Myocyte (in vitro differentiated cells): Measurements from ENCODE around the gene TYRP1. TPM values are rescaled to one million over a fixed set of nuclear protein-coding genes. Genes with fewer than 3 reads are reported as not detected.

Experiments used
- DNase-seq: peaks from one replicate; pipeline ENCODE4 v3.0.0-alpha.2; 2012; ENCODE audit warnings: low read depth
- total RNA-seq: library from RNA; depleted of rRNA; stranded (reverse); fragments of >200 nt; gene quantifications from 2 replicates; pipeline ENCODE4 v1.2.3, GENCODE V29; 2014

The TYRP1 gene
- total RNA-seq, 1 donor from 2014 or later, result not detected

DNA sequence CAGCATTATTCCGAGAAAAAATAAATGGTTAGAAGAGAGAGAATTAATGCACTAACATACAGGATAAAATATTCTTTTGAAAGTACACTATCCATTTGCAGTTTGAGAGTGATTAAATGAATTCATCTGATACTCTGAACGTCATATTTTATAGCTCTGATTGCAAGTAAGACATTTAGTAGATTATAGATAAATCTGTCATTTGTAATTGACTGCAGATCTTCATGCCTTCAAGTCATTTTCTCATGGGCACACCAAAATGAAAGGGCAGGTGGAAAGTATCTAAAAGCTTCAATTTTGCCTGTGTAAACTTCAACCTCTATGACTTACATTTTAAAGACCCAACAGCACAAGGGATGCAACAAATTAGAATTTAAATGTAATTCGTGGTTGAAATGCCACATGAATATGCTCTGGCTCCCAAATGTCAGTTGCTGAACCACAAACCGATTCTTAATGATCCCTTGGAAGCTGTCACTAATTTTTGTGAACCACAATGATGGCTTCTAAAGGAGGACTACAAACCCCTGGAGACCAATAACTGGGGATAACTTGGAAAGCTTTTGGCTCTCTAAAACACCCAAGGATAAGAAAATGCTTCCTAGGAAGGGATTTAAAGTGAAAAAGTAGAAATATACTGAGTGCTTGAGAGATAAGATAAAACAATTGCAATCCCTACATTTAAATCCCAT, 3.9 kb downstream of the TYRP1 start:
- no peak for DNase-seq

DNA sequence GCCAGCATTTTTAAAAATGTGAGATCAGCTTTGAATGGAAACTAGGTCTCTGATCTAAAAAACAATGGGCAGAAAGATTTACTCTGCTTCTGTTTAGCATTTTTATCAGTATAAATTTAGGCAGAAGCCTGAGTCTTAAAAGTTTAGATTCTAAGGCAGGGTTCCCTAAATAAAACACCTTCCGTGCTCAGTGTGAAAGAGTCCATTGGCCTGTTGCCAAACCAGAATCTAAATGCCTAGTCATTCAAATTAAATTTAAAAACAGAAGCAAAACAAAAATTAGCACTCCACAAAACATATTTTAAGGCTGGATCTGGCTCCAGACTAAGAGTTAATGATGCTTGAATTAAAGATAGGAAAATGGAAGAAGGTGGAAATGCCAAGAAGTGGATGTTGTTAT, 4.5 kb downstream of the TYRP1 start:
- DNase-seq, result no peak

GRCh38 chr9:12698266-12698665, 5.1 kb downstream of the TYRP1 start:
- DNase-seq, result no peak

DNA sequence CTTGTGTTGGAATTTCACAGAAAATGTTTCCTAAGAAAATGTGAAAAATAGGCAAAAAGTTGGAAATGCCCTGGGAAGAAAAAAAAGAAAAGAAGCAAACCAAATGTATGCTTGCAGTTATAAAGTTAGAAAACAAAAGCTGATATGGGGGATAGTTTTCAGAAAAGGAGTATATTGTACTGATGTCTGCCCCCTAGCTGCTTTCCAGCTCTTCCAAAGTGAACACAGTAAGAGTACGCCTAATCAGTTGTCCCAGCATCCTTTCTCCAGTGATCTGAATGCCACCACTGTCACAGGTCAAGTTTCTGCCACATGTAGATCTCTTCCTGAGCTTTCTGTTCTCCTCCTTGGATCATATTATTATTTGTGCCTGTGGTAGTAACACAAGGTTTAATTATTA, 5.8 kb downstream of the TYRP1 start:
- DNase-seq, result no peak

GRCh38 chr9:12699529-12699928, 6.3 kb downstream of the TYRP1 start:
- no peak for DNase-seq

- no peak for DNase-seq
Observed at GRCh38 chr9:12701126-12701525, 7.9 kb downstream of the TYRP1 start.

DNA sequence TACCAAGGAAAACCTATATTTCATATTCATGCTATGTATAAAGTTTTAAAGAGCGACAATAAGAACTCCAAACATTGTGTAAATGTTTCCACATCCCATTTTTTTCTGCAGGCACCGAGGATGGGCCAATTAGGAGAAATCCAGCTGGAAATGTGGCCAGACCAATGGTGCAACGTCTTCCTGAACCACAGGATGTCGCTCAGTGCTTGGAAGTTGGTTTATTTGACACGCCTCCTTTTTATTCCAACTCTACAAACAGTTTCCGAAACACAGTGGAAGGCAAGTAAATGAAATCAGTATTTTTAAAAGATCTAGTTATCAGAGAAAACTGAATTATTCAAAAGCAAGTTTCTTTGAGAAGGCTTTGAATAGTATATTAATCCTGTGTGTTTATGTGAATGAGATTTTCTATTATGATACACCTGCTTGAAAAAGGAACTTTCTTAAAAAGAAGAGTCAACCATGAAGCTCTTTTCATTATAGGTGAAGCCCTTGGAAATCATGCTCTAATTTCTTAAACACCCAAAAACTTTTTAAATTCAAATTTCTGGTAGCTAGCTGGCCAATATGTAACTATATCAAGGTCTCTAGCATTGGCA, 9.1 kb downstream of the TYRP1 start:
- peak; percentile 69 for DNase-seq

GRCh38 chr9:12703996-12704395, 10.8 kb downstream of the TYRP1 start:
- DNase-seq, result no peak

DNA sequence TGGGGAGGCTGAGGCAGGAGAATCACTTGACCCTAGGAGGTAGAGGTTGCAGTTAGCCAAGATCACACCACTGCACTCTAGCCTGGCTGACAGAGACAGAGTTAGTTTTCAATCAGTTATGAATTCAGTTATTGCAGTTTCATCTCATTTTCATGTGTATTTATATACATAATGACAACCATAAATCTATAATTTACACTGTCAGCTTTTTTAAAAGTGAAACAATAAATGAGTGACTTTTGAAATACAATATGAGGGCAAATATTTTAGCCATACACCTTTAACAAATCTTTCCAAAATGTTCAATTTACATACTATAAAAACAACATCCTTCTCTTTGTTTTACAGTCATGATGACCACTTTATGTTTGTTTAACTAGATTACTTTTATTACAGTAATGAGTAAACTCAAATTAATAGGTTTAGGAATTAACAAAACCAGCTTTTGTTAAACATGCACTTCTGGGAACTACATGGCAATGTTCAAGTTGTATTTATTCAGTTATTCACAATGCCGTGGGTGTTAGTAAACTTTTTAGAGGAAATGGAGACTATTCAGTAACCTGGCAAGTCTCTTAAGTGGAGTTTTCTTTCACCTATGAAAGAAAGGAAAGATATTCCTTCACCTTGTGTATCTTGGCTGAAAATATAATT, 12.7 kb downstream of the TYRP1 start:
- no peak for DNase-seq

GRCh38 chr9:12708562-12709298, 15.5 kb downstream of the TYRP1 start:
- DNase-seq, result peak; percentile 45

DNA sequence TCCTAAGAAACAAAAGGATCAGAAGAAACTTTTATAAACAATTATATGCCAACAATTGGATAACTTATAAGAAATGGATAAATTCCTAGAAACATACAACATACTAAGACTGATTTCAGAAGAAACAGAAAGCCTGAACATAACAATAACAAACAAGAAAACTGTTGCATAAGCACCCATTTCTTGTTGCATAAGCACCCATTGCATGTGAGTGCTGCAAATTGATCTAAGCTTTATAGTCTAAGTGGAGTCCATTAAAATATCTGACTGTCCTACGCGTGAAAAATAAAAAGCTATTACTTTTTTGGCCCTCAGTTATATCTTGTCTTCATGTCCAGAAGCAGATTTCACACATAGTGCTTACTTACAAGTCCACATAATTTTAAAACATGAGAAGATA, 19.3 kb downstream of the TYRP1 start:
- DNase-seq, result no peak

DNA sequence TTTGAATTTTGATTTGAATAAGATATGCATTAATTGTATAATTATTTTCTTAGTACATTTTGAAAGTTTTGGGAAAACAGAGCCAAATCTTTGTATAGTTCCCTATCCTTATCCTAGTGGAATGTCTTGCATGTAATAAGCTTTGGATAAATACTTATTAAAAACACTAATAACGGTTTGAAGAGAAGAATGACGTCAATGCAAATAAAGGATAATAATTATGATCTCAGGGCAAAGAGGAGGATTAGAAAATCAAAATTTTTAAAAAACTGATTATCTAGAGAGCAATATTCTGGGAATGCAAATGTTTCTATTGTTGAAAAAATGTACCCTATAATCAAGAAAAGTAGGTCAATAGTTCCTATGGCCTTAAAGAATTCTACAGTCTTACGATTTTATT, 22.1 kb downstream of the TYRP1 start:
- DNase-seq, result no peak

DNA sequence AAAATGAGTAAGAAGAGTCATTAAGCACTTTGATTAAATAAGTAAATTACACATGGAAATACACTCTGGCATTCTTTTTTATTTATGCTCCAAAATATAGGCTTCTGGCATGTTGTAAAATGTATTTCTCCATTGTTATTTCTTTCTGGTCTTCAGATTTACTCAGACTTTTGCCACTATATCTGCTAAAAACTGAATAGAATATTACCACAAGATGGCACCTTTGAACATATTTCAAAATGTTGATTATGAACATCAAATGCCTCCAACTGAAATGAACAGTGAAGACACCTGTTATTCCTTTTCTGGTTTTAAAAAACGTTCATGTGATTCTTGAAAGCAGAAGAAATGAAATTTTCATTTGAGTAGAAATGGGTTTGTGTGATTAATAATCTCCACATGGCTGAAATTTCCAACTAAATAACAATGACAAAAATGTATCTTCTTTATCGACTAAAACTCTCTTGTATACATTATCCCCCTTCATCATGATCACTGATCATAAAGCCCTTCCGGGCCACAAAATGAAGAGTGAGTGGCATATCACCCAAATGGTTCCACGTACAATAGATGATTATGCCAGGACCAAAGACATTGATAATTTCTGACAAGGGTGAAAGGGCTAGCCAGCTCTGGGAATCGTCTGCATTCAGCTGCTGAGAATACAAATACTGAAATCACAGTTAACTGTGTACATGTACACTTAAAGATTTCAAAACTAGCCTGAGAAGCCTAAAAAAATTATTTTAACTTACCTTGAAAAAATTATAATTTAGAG, 23.8 kb downstream of the TYRP1 start:
- no peak for DNase-seq

- DNase-seq, result no peak
Observed at GRCh38 chr9:12717907-12718306, 24.7 kb downstream of the TYRP1 start.

DNA sequence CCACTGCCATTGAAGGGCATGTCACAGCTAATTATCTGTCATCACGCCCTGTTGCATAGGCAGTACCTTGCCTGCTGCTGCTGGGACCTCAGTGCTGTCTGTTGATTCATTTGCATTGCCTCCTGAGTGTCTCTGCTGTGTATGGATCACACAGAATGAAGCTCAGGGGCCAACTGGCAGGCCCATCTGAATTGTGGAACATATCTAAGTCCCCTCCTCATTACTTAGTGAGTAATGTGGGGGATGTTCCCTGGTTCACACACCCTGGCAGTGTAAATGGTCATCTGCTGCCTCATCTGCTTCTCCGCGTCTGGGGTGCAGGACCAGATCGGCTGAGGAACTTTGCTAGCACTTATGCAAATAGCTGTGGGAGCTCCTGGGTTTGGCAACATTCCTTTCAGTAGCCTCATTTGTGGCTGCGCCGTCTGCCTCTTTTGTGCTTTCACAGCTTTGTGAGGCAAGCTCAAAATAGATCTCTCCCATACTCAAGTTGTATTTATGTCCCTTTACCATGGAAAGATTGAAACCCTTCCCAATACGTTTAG, 25.4 kb downstream of the TYRP1 start:
- DNase-seq, result peak; percentile 89

- peak; percentile 50 for DNase-seq
Observed at GRCh38 chr9:12719431-12719830, 26.2 kb downstream of the TYRP1 start.

GRCh38 chr9:12720551-12720950, 27.4 kb downstream of the TYRP1 start:
- no peak for DNase-seq

- DNase-seq, result no peak
Observed at GRCh38 chr9:12722131-12722530, 28.9 kb downstream of the TYRP1 start.

DNA sequence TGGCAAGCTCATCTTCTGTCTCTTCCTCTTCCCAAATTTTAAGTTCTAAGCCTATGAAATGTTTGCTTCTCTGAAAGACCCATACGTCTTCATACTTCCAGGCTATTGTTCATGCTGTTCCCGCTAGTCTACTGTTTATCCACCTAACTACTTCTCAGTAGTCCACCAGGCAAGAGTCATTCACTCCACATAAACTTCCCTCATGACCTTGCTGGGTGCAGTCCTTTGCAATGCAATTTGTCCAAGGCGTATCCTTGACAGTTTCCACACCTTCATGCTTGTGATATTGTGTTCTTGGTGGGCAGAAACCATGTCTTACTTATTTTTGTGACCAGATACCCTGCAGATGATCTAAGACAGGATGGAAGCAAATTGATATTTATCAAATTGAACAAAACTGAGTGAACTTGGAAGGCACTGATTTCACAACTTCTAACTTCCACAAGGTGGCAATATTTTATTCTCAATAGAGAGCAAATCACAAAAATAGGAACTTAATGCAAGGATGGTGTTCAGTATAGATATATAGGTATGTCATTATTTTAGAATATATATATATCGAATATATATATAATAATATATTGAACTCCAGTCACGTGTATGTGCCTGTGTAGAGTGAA, 30.3 kb downstream of the TYRP1 start:
- DNase-seq, result peak; percentile 19

GRCh38 chr9:12726795-12727194, 33.6 kb downstream of the TYRP1 start:
- no peak for DNase-seq

- DNase-seq, result no peak
Observed at GRCh38 chr9:12730198-12730597, 37.0 kb downstream of the TYRP1 start.
